Spinal cord (tissue), 10 donors: Measurements from ENCODE around the gene TRIL. TPM values are rescaled to one million over a fixed set of nuclear protein-coding genes. Genes with fewer than 3 reads are reported as not detected.
A peak's percentile ranks its signal among the peaks of the same experiment; 100 is the strongest.

Experiments used
- DNase-seq, 6 donors: peaks; one replicate each; pipeline versions ENCODE4 v3.0.0 to v3.0.0-alpha.2; 2013 to 2015; ENCODE audit warnings: low spot score in 6 of 6, low read depth in 4 of 6
- H3K27ac ChIP-seq: one replicate; pipeline ENCODE4 v1.5.1; 2013; ENCODE audit warnings: low read depth, low read length, control low read depth
- H3K27me3 ChIP-seq: one replicate; pipeline ENCODE4 v1.6.1; 2013; ENCODE audit warnings: low read length; ENCODE audit not compliant: control insufficient read depth, insufficient read depth
- H3K36me3 ChIP-seq: one replicate; pipeline ENCODE4 v1.6.1; 2013; ENCODE audit warnings: low read length; ENCODE audit not compliant: control insufficient read depth, insufficient read depth
- H3K4me1 ChIP-seq: one replicate; pipeline ENCODE4 v1.6.1; 2013; ENCODE audit warnings: low read length; ENCODE audit not compliant: control insufficient read depth, insufficient read depth
- H3K4me3 ChIP-seq: one replicate; pipeline ENCODE4 v1.5.1; 2013; ENCODE audit warnings: low read depth, low read length, control low read depth
- H3K9me3 ChIP-seq: one replicate; pipeline ENCODE4 v1.6.1; 2013; ENCODE audit warnings: low read length; ENCODE audit not compliant: control insufficient read depth, insufficient read depth
- WGBS: methylation state at CpG from one replicate; pipeline ENCODE4 v1.1.5; 2013; ENCODE audit warnings: missing lambda C conversion rate; ENCODE audit not compliant: insufficient coverage; 5-methylcytosine and 5-hydroxymethylcytosine counted together
- polyA plus RNA-seq, 2 donors: library from polyadenylated mRNA; unstranded; fragments of 120-200 nt; gene quantifications; one replicate each; pipeline ENCODE4 v1.2.1, GENCODE V29; 2013; ENCODE audit not compliant: insufficient read length in 2 of 2
- total RNA-seq, 2 donors: library from RNA; depleted of rRNA in 1 of 2; stranded (reverse); fragments of 120-200 nt in 1 of 2; fragments of >200 nt in 1 of 2; gene quantifications; one replicate each; pipeline versions ENCODE4 v1.2.3 to v1.2.4, GENCODE V29; 2013 to 2014
- donor health status: healthy.

The TRIL gene
- total and polyA plus RNA-seq, 4 donors = 17.4 to 66.0 (median 33.5) TPM

- H3K4me3 ChIP-seq = no peak overlapping the region
- no peak overlapping the region for H3K27ac ChIP-seq
- no CpG with 5 or more reads among the region's 3 CpGs for WGBS
- DNase-seq = no peak
- H3K36me3 ChIP-seq = no peaks in the 10 kb centered on the region
- no peaks in the 10 kb centered on the region for H3K9me3 ChIP-seq
- H3K27me3 ChIP-seq = no peaks in the 10 kb centered on the region
- no peaks in the 10 kb centered on the region for H3K4me1 ChIP-seq
Measured at GRCh38 chr7:28905464-28905863, 52.7 kb downstream of the TRIL start.

DNA sequence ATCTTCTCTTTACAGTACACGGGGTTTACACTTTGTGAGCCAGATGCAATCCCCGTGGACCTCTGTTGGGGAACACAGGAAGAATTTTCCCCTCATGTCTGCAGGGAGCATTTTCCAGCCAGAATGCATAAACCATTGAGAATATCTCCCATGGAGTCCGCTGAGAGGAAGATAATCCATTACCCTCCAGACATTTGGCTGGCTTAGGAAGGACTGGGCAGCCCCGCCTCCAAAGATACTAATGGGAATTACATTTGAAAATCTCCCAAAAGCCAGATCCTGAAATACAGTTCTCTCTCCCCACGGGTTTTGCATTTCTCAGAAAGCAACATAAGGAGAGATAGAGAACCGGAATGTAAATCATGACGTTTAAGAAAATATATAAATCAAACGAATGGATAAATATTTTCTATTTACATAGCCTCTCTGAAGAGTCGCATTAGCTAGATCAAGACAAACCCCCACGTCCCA lies 53.5 kb downstream of the TRIL start:
- no peak overlapping the region for H3K4me3 ChIP-seq
- 69% methylated on average over 4 of the region's 10 CpGs for WGBS
- H3K4me1 ChIP-seq = no peaks in the 10 kb centered on the region
- peak overlapping the region; percentile 57 for H3K27ac ChIP-seq
- H3K9me3 ChIP-seq = no peaks in the 10 kb centered on the region
- DNase-seq = peak in 2 of 6 donors; percentile 27 to 62
- H3K27me3 ChIP-seq = no peaks in the 10 kb centered on the region
- H3K36me3 ChIP-seq = no peaks in the 10 kb centered on the region

- H3K4me3 ChIP-seq = no peak overlapping the region
- no peaks in the 10 kb centered on the region for H3K4me1 ChIP-seq
- 50% methylated on average over 1 of the region's 4 CpGs for WGBS
- no peaks in the 10 kb centered on the region for H3K36me3 ChIP-seq
- no peaks in the 10 kb centered on the region for H3K27me3 ChIP-seq
- H3K27ac ChIP-seq = peak overlapping the region; percentile 57
- H3K9me3 ChIP-seq = no peaks in the 10 kb centered on the region
- DNase-seq = no peak
Measured at GRCh38 chr7:28903730-28904577, 54.2 kb downstream of the TRIL start.

Other genes starting within 250 kb of the TRIL start
- 10 to 100 TPM; 15.1 to 42.2 TPM for gene CPVL, start 188.2 kb upstream of the TRIL start, total RNA-seq
- 10 to 100 TPM; 14.2 to 14.7 TPM for gene CPVL, start 188.2 kb upstream of the TRIL start, polyA plus RNA-seq
- 10 to 100 TPM; 17.9 to 30.5 TPM for gene CHN2, start 236.4 kb upstream of the TRIL start, total RNA-seq
- 10 to 100 TPM; 20.2 to 22.7 TPM for gene CHN2, start 236.4 kb upstream of the TRIL start, polyA plus RNA-seq